GM12878 (cell line): ENCODE measurements around the gene NAT8L. TPM values are rescaled to one million over a fixed set of nuclear protein-coding genes. Genes with fewer than 3 reads are reported as not detected.

ENCODE experiments used
- ATAC-seq: fragments of 200-7000 bp; cut with Tn5 transposase; 3 replicates; pipeline ENCODE4 v1.9.1; 2020; ENCODE audit warnings: mild to moderate bottlenecking, moderate library complexity
- BruUV-seq: library from RNA; stranded (reverse); fragments of 400-500 nt; replicated peaks from 2 replicates; lab custom pipeline; 2021; lab: Mats Ljungman, UMichigan
- CTCF ChIA-PET: fragments of 300-600 bp; sonication (Branson Sonifier 250); formaldehyde crosslinking; extraction: SDS; loops from one replicate; lab custom pipeline; 2021; ENCODE audit warnings: inconsistent platforms; lab: Yijun Ruan, JAX
- POLR2A ChIA-PET: fragments of 350-600 bp; formaldehyde crosslinking; extraction: SDS; loops from one replicate; lab custom pipeline; 2021; ENCODE audit warnings: inconsistent platforms; lab: Charles Lee
- RAD21 ChIA-PET: fragments of 300-600 bp; sonication (Branson Sonifier 250); formaldehyde crosslinking; loops from one replicate; lab custom pipeline; 2023; ENCODE audit warnings: antibody characterized with exemption; ENCODE audit not compliant: unreplicated experiment; lab: Charles Lee
- SMC1A ChIA-PET: fragments of 300-600 bp; sonication (Branson Sonifier 250); formaldehyde crosslinking; loops from one replicate; lab custom pipeline; 2023; ENCODE audit not compliant: unreplicated experiment, uncharacterized antibody; lab: Charles Lee
- DNase-seq: peaks from one replicate; pipeline ENCODE4 v3.0.0-alpha.2; 2011; ENCODE audit warnings: low read depth, low spot score
- FAIRE-seq: peaks from 3 replicates; lab custom pipeline; 2011; peaks lifted over from hg19 to GRCh38; lab: Jason Lieb, UNC
- H2AFZ ChIP-seq: 2 replicates; pipeline ENCODE4 v1.6.0; 2011; ENCODE audit warnings: low read depth, low read length, control low read depth; ENCODE audit not compliant: control insufficient read depth
- H3K27ac ChIP-seq: 2 replicates; pipeline ENCODE4 v1.5.1; 2011; ENCODE audit warnings: control low read depth; ENCODE audit not compliant: control insufficient read depth, insufficient read depth
- H3K27me3 ChIP-seq, 2 experiments: replicated peaks in 1 of 2; 2 replicates each; pipeline versions ENCODE4 v1.6.0 to v1.6.1; 2011; ENCODE audit warnings: low read length in 1 of 2; ENCODE audit not compliant: control insufficient read depth in 2 of 2, insufficient read depth in 2 of 2
- H3K36me3 ChIP-seq, 2 experiments: 2 replicates each; pipeline ENCODE4 v1.5.1; 2011; ENCODE audit warnings: low read length in 1 of 2; ENCODE audit not compliant: control insufficient read depth in 2 of 2, insufficient read depth in 2 of 2
- H3K4me1 ChIP-seq: 2 replicates; pipeline ENCODE4 v1.6.1; 2011; ENCODE audit warnings: mild to moderate bottlenecking, low read length, moderate library complexity, mixed read lengths; ENCODE audit not compliant: control insufficient read depth, insufficient read depth
- H3K4me2 ChIP-seq: 2 replicates; pipeline ENCODE4 v1.6.0; 2011; ENCODE audit warnings: control low read depth; ENCODE audit not compliant: control insufficient read depth, insufficient read depth
- H3K4me3 ChIP-seq: fragments of 200-600 bp; sonication (generic); 2 replicates; pipeline ENCODE4 v1.5.1; 2016
- H3K79me2 ChIP-seq: 2 replicates; pipeline ENCODE4 v1.6.0; 2011; ENCODE audit warnings: low read length; ENCODE audit not compliant: control insufficient read depth, insufficient read depth
- H3K9ac ChIP-seq: 2 replicates; pipeline ENCODE4 v1.8.0; 2011; ENCODE audit warnings: low read length, control low read depth, mixed read lengths; ENCODE audit not compliant: control insufficient read depth, insufficient read depth
- H3K9me3 ChIP-seq: replicated peaks from 3 replicates; pipeline ENCODE4 v1.5.1; 2011; ENCODE audit warnings: mild to moderate bottlenecking, low read length; ENCODE audit not compliant: control insufficient read depth, insufficient read depth
- H4K20me1 ChIP-seq: 2 replicates; pipeline ENCODE4 v1.6.0; 2011; ENCODE audit not compliant: control insufficient read depth, insufficient read depth
- DPF2 ChIP-seq: fragments of 450-650 bp; IDR thresholded peaks from 2 replicates; pipeline ENCODE4 v1.6.1; 2017; ENCODE audit warnings: mild to moderate bottlenecking
- EZH2 ChIP-seq: IDR thresholded peaks from 2 replicates; pipeline ENCODE4 v1.6.1; 2012; ENCODE audit warnings: low read depth, mild to moderate bottlenecking, control low read depth, inconsistent platforms, low read length, borderline replicate concordance; ENCODE audit not compliant: control insufficient read depth
- FOXM1 ChIP-seq: IDR thresholded peaks from 2 replicates; pipeline ENCODE4 v1.6.1; 2012; ENCODE audit warnings: low read depth, mild to moderate bottlenecking, inconsistent platforms, low read length, moderate library complexity
- IRF4 ChIP-seq: IDR thresholded peaks from 2 replicates; pipeline ENCODE4 v1.6.1; 2011; ENCODE audit warnings: low read depth, low read length
- JUNB ChIP-seq: IDR thresholded peaks from 2 replicates; pipeline ENCODE4 v1.6.1; 2016; ENCODE audit warnings: antibody characterized with exemption, mild to moderate bottlenecking
- SMAD5 ChIP-seq: IDR thresholded peaks from 2 replicates; pipeline ENCODE4 v1.6.1; 2016; ENCODE audit warnings: antibody characterized with exemption, low read depth
- SMC3 ChIP-seq: IDR thresholded peaks from 2 replicates; pipeline ENCODE4 v1.6.1; 2011; ENCODE audit warnings: low read length, improper control_type of control experiment, borderline replicate concordance
- STAT1 ChIP-seq: fragments of 450-650 bp; conservative IDR thresholded peaks from 2 replicates; pipeline ENCODE4 v1.6.1; 2014; ENCODE audit warnings: antibody characterized with exemption, mild to moderate bottlenecking
- WRNIP1 ChIP-seq: IDR thresholded peaks from 2 replicates; pipeline ENCODE4 v1.6.1; 2011; ENCODE audit warnings: low read depth, low read length, improper control_type of control experiment, borderline replicate concordance
- ZBTB33 ChIP-seq: fragments of 450-650 bp; IDR thresholded peaks from 2 replicates; pipeline ENCODE4 v1.6.1; 2017; ENCODE audit warnings: mild to moderate bottlenecking
- ZNF592 ChIP-seq: fragments of 450-650 bp; IDR thresholded peaks from 2 replicates; pipeline ENCODE4 v1.6.1; 2017; ENCODE audit warnings: mild to moderate bottlenecking, moderate library complexity
- WGBS: methylation state at CpG from one replicate; pipeline ENCODE4 v1.1.6; 2016; ENCODE audit warnings: low lambda C conversion rate; ENCODE audit not compliant: insufficient replicate concordance, insufficient coverage; ENCODE audit errors: missing lambda C conversion rate; 5-methylcytosine and 5-hydroxymethylcytosine counted together
- in situ Hi-C: fragments of 300-500 bp; cut with MboI; formaldehyde crosslinking; loops from 9 replicates; pipeline ENCODE4 v1.14.3; 2018; ENCODE audit warnings: mixed read lengths
- intact Hi-C: fragments of 100-400 bp; cut with micrococcal nuclease; formaldehyde crosslinking; loops from one replicate; pipeline ENCODE4 v1.14.2; 2022; ENCODE audit not compliant: unreplicated experiment
- polyA plus RNA-seq, 11 experiments: library from polyadenylated mRNA; depleted of rRNA in 4 of 11; unstranded in 6 of 11; stranded (reverse) in 5 of 11; fragments of >200 nt; fragmentation: Nextera tagmentation in 4 of 11; fragmentation: Illumina TruSeq in 1 of 11; extraction: Ambion mirVana in 4 of 11; extraction: Trizol in 1 of 11; gene quantifications; 1 replicate in 1 of 11; 2 replicates in 10 of 11; pipeline versions ENCODE4 v1.2.1 to v1.2.3, GENCODE V29; 2011 to 2016; ENCODE audit warnings: inconsistent platforms in 2 of 11, missing spikeins in 2 of 11, low read depth in 1 of 11
- total RNA-seq, 4 experiments: library from RNA; depleted of rRNA in 3 of 4; stranded (reverse); fragments of >200 nt in 3 of 4; fragmentation: Illumina TruSeq in 1 of 4; extraction: Trizol in 1 of 4; gene quantifications; 2 replicates each; pipeline versions ENCODE4 v1.2.1 to v1.2.3, GENCODE V29; 2013 to 2021
- TF ChIP-seq, protein P1 (sequence below), 3 experiments: IDR thresholded peaks in 2 of 3; conservative IDR thresholded peaks in 1 of 3; 2 replicates each; pipeline ENCODE4 v1.5.1; 2011; ENCODE audit warnings: low read depth in 3 of 3, low read length in 3 of 3, mild to moderate bottlenecking in 3 of 3, control low read depth in 2 of 3, moderate library complexity in 2 of 3, inconsistent platforms in 1 of 3, mixed read lengths in 1 of 3; ENCODE audit not compliant: control insufficient read depth in 2 of 3, insufficient read depth in 1 of 3; ENCODE audit errors: extremely low read depth in 1 of 3
- TF ChIP-seq, protein P2 (sequence below): fragments of 450-650 bp; IDR thresholded peaks from 2 replicates; pipeline ENCODE4 v1.6.1; 2017; ENCODE audit warnings: mild to moderate bottlenecking, low read depth, inconsistent platforms; ENCODE audit not compliant: poor library complexity, severe bottlenecking

The NAT8L gene
- total and polyA plus RNA-seq, 10 of the 15 experiments (the other 5 are each of a cell fraction or from before 2014, with no cell fraction given): 0.01 to 0.31 (median 0.11) TPM; not detected in 5

- no peak for FAIRE-seq
- Histone ChIP-seq H3K36me3 (no peaks in the 10 kb centered on the region), H3K4me1 (no peaks in the 10 kb centered on the region), H3K27me3 (no peaks in the 10 kb centered on the region; a peak in 2 of 4 replicates), H3K4me2 (no peak overlapping the region), H2AFZ (no peak overlapping the region), H3K27ac (no peak overlapping the region), H3K4me3 (no peak overlapping the region), H3K79me2 (no peaks in the 10 kb centered on the region), H3K9ac (no peak overlapping the region), H3K9me3 (no peaks in the 10 kb centered on the region), H4K20me1 (no peaks in the 10 kb centered on the region)
- no peak for DNase-seq
- CTCF ChIA-PET: no interaction called here
- no TSS peak for BruUV-seq
- intact Hi-C loops: no loop called here
- RAD21 ChIA-PET: no interaction called here
- ATAC-seq: no peak
- in situ Hi-C loops: no loop called here
- SMC1A ChIA-PET: no interaction called here
- POLR2A ChIA-PET: no interaction called here
- WGBS: 36% methylated on average over 20 of the region's 24 CpGs
- TF ChIP-seq ZBTB33 (no peak), STAT1 (no peak), EZH2 (no peak), SMC3 (no peak), IRF4 (no peak), WRNIP1 (no peak), DPF2 (no peak), JUNB (no peak), FOXM1 (no peak), SMAD5 (no peak), ZNF592 (no peak)
- TF ChIP-seq, protein P1, sequence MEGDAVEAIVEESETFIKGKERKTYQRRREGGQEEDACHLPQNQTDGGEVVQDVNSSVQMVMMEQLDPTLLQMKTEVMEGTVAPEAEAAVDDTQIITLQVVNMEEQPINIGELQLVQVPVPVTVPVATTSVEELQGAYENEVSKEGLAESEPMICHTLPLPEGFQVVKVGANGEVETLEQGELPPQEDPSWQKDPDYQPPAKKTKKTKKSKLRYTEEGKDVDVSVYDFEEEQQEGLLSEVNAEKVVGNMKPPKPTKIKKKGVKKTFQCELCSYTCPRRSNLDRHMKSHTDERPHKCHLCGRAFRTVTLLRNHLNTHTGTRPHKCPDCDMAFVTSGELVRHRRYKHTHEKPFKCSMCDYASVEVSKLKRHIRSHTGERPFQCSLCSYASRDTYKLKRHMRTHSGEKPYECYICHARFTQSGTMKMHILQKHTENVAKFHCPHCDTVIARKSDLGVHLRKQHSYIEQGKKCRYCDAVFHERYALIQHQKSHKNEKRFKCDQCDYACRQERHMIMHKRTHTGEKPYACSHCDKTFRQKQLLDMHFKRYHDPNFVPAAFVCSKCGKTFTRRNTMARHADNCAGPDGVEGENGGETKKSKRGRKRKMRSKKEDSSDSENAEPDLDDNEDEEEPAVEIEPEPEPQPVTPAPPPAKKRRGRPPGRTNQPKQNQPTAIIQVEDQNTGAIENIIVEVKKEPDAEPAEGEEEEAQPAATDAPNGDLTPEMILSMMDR (IDR thresholded peaks at IDR 0.05 in 2 of 3, conservative IDR thresholded peaks at IDR 0.05 in 1 of 3; ENCODE audit: control insufficient read depth in 2 of 3, extremely low read depth in 1 of 3, insufficient read depth in 1 of 3, low read depth in 3 of 3, low read length in 3 of 3): no peak
- TF ChIP-seq, protein P2, sequence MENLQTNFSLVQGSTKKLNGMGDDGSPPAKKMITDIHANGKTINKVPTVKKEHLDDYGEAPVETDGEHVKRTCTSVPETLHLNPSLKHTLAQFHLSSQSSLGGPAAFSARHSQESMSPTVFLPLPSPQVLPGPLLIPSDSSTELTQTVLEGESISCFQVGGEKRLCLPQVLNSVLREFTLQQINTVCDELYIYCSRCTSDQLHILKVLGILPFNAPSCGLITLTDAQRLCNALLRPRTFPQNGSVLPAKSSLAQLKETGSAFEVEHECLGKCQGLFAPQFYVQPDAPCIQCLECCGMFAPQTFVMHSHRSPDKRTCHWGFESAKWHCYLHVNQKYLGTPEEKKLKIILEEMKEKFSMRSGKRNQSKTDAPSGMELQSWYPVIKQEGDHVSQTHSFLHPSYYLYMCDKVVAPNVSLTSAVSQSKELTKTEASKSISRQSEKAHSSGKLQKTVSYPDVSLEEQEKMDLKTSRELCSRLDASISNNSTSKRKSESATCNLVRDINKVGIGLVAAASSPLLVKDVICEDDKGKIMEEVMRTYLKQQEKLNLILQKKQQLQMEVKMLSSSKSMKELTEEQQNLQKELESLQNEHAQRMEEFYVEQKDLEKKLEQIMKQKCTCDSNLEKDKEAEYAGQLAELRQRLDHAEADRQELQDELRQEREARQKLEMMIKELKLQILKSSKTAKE: no peak
Observed at GRCh38 chr4:2065106-2065930, 6.2 kb downstream of the NAT8L start.
